ENCODE data around the gene EMD.
"Not testable (repeated sequence)": the region's sequence is repeated elsewhere in the genome, so short reads cannot be mapped to it uniquely, and the experiment has no call there.

Gene EMD

GRCh38 chrX:154378799-154379568 is at the start of gene EMD:
Gene EMD, plus strand, starts transcription at chrX:154379295. Its CDS starts 190 bp downstream, at chrX:154379485.
- H3K27ac ChIP-seq: peak within 1 kb of the TSS; percentile 98
- H3K4me3 ChIP-seq (ENCODE audit: low read depth, low read length): peak within 1 kb of the TSS; percentile 70
- peak; percentile 95 for DNase-seq
- in situ Hi-C loops (cut with HindIII; ENCODE audit: low pct_ligation_motif_present, low sequenced_read_pairs): no loop called here
- no peaks in the 10 kb centered on the region for H3K27me3 ChIP-seq (replicated peaks)
- TF ChIP-seq, protein P1, sequence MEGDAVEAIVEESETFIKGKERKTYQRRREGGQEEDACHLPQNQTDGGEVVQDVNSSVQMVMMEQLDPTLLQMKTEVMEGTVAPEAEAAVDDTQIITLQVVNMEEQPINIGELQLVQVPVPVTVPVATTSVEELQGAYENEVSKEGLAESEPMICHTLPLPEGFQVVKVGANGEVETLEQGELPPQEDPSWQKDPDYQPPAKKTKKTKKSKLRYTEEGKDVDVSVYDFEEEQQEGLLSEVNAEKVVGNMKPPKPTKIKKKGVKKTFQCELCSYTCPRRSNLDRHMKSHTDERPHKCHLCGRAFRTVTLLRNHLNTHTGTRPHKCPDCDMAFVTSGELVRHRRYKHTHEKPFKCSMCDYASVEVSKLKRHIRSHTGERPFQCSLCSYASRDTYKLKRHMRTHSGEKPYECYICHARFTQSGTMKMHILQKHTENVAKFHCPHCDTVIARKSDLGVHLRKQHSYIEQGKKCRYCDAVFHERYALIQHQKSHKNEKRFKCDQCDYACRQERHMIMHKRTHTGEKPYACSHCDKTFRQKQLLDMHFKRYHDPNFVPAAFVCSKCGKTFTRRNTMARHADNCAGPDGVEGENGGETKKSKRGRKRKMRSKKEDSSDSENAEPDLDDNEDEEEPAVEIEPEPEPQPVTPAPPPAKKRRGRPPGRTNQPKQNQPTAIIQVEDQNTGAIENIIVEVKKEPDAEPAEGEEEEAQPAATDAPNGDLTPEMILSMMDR (IDR thresholded peaks at IDR 0.05; ENCODE audit: low read depth, low read length, missing control alignments): no peak
- H3K36me3 ChIP-seq (replicated peaks): no peaks in the 10 kb centered on the region

GRCh38 chrX:154332561-154332960 is 46.5 kb upstream of the EMD start:
- no peak overlapping the region for H3K27ac ChIP-seq
- no peak for DNase-seq
- TF ChIP-seq, protein P1 (IDR thresholded peaks at IDR 0.05; ENCODE audit: low read depth, low read length, missing control alignments): no peak
- in situ Hi-C loops (cut with HindIII; ENCODE audit: low pct_ligation_motif_present, low sequenced_read_pairs): no loop called here
- H3K27me3 ChIP-seq (replicated peaks): no peaks in the 10 kb centered on the region
- no peaks in the 10 kb centered on the region for H3K36me3 ChIP-seq (replicated peaks)
- no peak overlapping the region for H3K4me3 ChIP-seq (ENCODE audit: low read depth, low read length)

- in situ Hi-C loops (cut with HindIII; ENCODE audit: low pct_ligation_motif_present, low sequenced_read_pairs): no loop called here
- DNase-seq: no peak
- Histone ChIP-seq H3K27me3 (replicated peaks) (no peaks in the 10 kb centered on the region), H3K27ac (no peak overlapping the region), H3K36me3 (replicated peaks) (no peaks in the 10 kb centered on the region), H3K4me3 (ENCODE audit: low read depth, low read length) (no peak overlapping the region)
- TF ChIP-seq, protein P1 (IDR thresholded peaks at IDR 0.05; ENCODE audit: low read depth, low read length, missing control alignments): no peak
Measured at GRCh38 chrX:154333116-154333515, 46.0 kb upstream of the EMD start.

- Histone ChIP-seq H3K27ac (no peak overlapping the region), H3K4me3 (ENCODE audit: low read depth, low read length) (no peak overlapping the region), H3K27me3 (replicated peaks) (no peaks in the 10 kb centered on the region), H3K36me3 (replicated peaks) (no peaks in the 10 kb centered on the region)
- in situ Hi-C loops (cut with HindIII; ENCODE audit: low pct_ligation_motif_present, low sequenced_read_pairs): no loop called here
- TF ChIP-seq, protein P1 (IDR thresholded peaks at IDR 0.05; ENCODE audit: low read depth, low read length, missing control alignments): no peak
- no peak for DNase-seq
Measured at GRCh38 chrX:154333837-154334271, 45.2 kb upstream of the EMD start.

DNA sequence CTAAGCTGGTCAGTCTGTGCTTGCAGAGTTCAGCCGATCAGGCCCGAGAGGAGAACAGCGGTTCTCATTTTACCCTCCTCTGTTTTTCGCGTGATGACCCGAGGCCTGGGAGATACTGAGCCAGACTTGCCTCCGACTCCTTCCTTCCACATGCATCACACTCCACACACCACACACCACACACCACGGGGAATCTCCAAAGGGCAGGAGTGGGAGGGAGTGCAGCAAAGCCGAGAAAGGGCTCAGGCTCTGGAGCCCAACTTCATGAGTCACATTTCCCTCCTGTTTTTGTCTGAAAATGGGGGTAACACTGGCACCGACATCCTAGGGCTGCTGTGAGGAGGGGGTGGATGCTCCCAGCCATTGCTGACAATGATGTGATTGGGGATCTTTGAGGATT is 44.6 kb upstream of the EMD start:
- in situ Hi-C loops (cut with HindIII; ENCODE audit: low pct_ligation_motif_present, low sequenced_read_pairs): no loop called here
- DNase-seq: no peak
- Histone ChIP-seq H3K27ac (no peak overlapping the region), H3K4me3 (ENCODE audit: low read depth, low read length) (no peak overlapping the region), H3K27me3 (replicated peaks) (no peaks in the 10 kb centered on the region), H3K36me3 (replicated peaks) (no peaks in the 10 kb centered on the region)
- TF ChIP-seq, protein P1 (IDR thresholded peaks at IDR 0.05; ENCODE audit: low read depth, low read length, missing control alignments): no peak

DNA sequence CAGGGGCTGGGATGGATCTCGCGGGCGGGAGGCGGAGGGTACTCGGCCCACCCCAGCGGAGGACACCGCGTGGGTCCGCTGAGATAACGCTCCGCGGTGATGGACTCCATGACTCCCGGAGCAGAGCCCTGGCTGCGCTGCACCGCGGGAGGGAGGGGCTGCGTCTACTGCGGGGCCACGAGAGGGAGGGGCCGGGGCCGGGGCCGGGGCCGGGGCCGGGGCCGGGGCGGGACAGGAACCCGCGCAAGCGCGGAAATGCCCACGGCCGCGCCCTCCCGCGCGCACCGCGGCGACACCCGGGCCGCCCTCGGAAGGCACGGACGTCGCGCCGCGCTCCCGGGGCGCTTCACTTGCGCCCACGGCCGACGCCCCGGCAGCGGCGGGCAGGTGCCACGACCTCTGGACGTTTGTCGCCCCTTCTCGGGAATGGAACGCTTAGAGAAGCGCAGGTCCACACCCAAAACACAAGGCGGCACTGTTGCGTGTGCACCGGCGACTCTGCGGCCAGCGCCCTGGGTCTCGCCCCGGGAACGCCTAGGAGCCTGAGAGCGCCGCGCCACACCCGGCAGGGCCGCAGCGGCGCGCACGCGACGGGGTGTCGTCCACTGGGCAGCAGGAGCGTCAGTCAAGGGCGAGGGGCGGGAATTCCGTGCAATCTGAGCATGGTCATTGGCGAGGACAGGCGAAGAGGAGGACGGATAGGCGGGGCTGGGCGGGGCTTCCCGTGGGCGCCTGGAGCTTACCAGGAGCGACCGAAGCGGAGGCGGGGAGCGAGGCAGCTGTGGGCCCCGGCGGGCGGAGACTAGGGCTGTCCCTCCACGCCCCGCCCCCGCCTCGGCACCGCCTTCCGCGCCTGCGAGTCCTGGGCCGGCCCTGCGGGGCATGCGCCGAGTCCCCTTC is 37.4 kb upstream of the EMD start:
- in situ Hi-C loops (cut with HindIII; ENCODE audit: low pct_ligation_motif_present, low sequenced_read_pairs); H3K36me3 ChIP-seq (replicated peaks); H3K4me3 ChIP-seq (ENCODE audit: low read depth, low read length); DNase-seq; H3K27ac ChIP-seq; H3K27me3 ChIP-seq (replicated peaks): not testable (repeated sequence)

GRCh38 chrX:154343063-154343462 is 36.0 kb upstream of the EMD start:
- H3K27me3 ChIP-seq (replicated peaks); DNase-seq; H3K27ac ChIP-seq; in situ Hi-C loops (cut with HindIII; ENCODE audit: low pct_ligation_motif_present, low sequenced_read_pairs); H3K4me3 ChIP-seq (ENCODE audit: low read depth, low read length); H3K36me3 ChIP-seq (replicated peaks): not testable (repeated sequence)

GRCh38 chrX:154343620-154344019 is 35.5 kb upstream of the EMD start:
- in situ Hi-C loops (cut with HindIII; ENCODE audit: low pct_ligation_motif_present, low sequenced_read_pairs); H3K27me3 ChIP-seq (replicated peaks); H3K36me3 ChIP-seq (replicated peaks); H3K4me3 ChIP-seq (ENCODE audit: low read depth, low read length); DNase-seq; H3K27ac ChIP-seq: not testable (repeated sequence)

Data from brain microvascular endothelial cell (primary cell).